KMS-11 (cell line): ENCODE measurements around the gene GGPS1.

Experiments used
- H2AFZ ChIP-seq: fragments of 200-600 bp; sonication (generic); 2 replicates; pipeline ENCODE4 v1.6.1; 2016; ENCODE audit warnings: antibody characterized with exemption, mixed run types, low read depth
- H3K27ac ChIP-seq: fragments of 200-600 bp; sonication (generic); 2 replicates; pipeline ENCODE4 v1.6.1; 2016; ENCODE audit warnings: mild to moderate bottlenecking, mixed run types
- H3K27me3 ChIP-seq: fragments of 200-600 bp; sonication (generic); 2 replicates; pipeline ENCODE4 v1.6.1; 2017; ENCODE audit warnings: mild to moderate bottlenecking, low read depth, mixed run types, moderate library complexity; ENCODE audit not compliant: insufficient read depth
- H3K36me3 ChIP-seq: fragments of 200-600 bp; sonication (generic); 2 replicates; pipeline ENCODE4 v1.6.1; 2017; ENCODE audit warnings: mild to moderate bottlenecking, mixed run types; ENCODE audit not compliant: insufficient read depth
- H3K4me1 ChIP-seq: fragments of 200-600 bp; sonication (generic); 2 replicates; pipeline ENCODE4 v1.6.1; 2016; ENCODE audit warnings: mild to moderate bottlenecking, low read depth, mixed run types; ENCODE audit not compliant: poor library complexity, severe bottlenecking
- H3K4me2 ChIP-seq: fragments of 200-600 bp; sonication (generic); 2 replicates; pipeline ENCODE4 v1.7.0; 2016; ENCODE audit warnings: mild to moderate bottlenecking, mixed run types
- H3K4me3 ChIP-seq: fragments of 200-600 bp; sonication (generic); IDR thresholded peaks from 2 replicates; pipeline ENCODE4 v1.6.1; 2017; ENCODE audit warnings: low read depth, low read length, mixed read lengths; ENCODE audit not compliant: insufficient read depth
- H3K79me2 ChIP-seq: fragments of 200-600 bp; sonication (generic); 2 replicates; pipeline ENCODE4 v1.6.1; 2016; ENCODE audit warnings: low read depth, mixed run types; ENCODE audit not compliant: insufficient read depth
- H3K9ac ChIP-seq: fragments of 200-600 bp; sonication (generic); 2 replicates; pipeline ENCODE4 v1.6.1; 2016; ENCODE audit warnings: mild to moderate bottlenecking, mixed run types
- H4K20me1 ChIP-seq: fragments of 200-600 bp; sonication (generic); 2 replicates; pipeline ENCODE4 v1.6.1; 2016; ENCODE audit warnings: mild to moderate bottlenecking, mixed run types; ENCODE audit not compliant: insufficient read depth
- CTCF ChIP-seq: fragments of 200-600 bp; sonication (generic); conservative IDR thresholded peaks from 2 replicates; pipeline ENCODE4 v1.6.1; 2017; ENCODE audit warnings: low read depth, mild to moderate bottlenecking, antibody characterized with exemption, low read length, moderate library complexity, mixed read lengths

Gene GGPS1

GRCh38 chr1:235284231-235284769 lies 44.1 kb upstream of the GGPS1 start:
- no peak overlapping the region for H3K9ac ChIP-seq
- no peaks in the 10 kb centered on the region for H3K27me3 ChIP-seq
- peaks cover 8% of the 10 kb centered on the region for H3K4me1 ChIP-seq
- H3K4me2 ChIP-seq, result no peak overlapping the region
- H3K79me2 ChIP-seq, result peaks cover 96% of the 10 kb centered on the region
- no peaks in the 10 kb centered on the region for H3K36me3 ChIP-seq
- H2AFZ ChIP-seq, result no peak overlapping the region
- H4K20me1 ChIP-seq, result peaks cover 1% of the 10 kb centered on the region; the same call in 1 of the 2 replicates
- no peak overlapping the region for H3K4me3 ChIP-seq
- H3K27ac ChIP-seq, result no peak overlapping the region
- TF ChIP-seq CTCF, result no peak

DNA sequence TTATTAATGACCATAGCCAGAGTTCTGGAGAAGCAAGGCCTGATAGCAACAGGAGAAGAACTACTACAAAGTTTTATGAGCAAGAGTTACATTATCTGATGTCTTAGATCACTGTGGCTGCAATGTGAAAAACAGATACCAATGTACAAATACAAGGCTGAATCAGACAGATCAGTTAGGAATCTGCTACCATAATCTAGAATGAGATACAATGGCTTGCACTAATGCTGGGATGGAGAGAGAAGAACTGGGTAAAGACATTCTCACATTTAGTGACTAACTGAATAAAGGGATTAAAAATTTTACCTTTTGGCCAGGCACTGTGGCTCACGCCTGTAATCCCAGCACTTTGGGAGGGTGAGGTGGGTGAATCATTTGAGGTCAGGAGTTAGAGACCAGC lies 41.7 kb upstream of the GGPS1 start:
- Histone ChIP-seq H3K4me3 (no peak overlapping the region), H3K4me1 (peaks cover 19% of the 10 kb centered on the region), H3K79me2 (peaks cover 94% of the 10 kb centered on the region), H4K20me1 (peaks cover 20% of the 10 kb centered on the region), H3K9ac (no peak overlapping the region), H2AFZ (no peak overlapping the region), H3K27me3 (no peaks in the 10 kb centered on the region), H3K27ac (no peak overlapping the region), H3K4me2 (no peak overlapping the region), H3K36me3 (no peaks in the 10 kb centered on the region)
- no peak for TF ChIP-seq CTCF

DNA sequence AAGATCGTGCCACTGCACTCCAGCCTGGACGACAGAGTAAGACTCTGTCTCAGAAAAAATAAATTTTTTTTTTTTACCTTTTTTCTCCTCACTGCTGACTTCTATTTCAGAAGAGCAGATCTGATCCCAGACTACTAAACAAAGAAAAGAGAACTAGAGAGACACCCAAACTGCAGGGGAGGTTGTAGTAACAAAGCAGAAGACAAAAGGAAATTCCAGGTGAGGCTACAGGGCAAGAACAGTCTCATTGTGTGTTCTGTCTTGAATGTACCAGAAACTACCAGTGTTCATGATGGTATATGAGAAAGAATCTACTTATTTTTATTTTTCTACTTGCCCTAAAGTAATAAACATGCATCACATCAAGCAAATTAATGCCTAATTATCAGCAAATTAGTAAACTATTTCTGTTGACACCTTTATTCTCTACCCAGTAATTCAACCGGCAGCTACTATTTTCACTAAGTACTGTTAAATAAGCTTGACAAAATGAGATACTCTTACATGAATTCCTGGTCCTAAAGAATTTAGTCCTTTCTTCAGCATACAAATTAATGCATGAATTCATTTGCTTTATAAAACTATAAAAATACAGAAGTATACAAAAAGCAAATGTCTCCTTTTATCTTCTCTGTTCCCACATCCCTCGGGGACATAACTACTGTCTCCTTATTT lies 41.0 kb upstream of the GGPS1 start:
- Histone ChIP-seq H3K36me3 (no peaks in the 10 kb centered on the region), H3K9ac (no peak overlapping the region), H3K27me3 (no peaks in the 10 kb centered on the region), H3K4me3 (no peak overlapping the region), H3K79me2 (peaks cover 94% of the 10 kb centered on the region), H3K4me1 (peaks cover 26% of the 10 kb centered on the region), H3K27ac (no peak overlapping the region), H3K4me2 (no peak overlapping the region), H2AFZ (no peak overlapping the region), H4K20me1 (peaks cover 23% of the 10 kb centered on the region)
- TF ChIP-seq CTCF, result no peak

GRCh38 chr1:235289859-235290739 lies 38.3 kb upstream of the GGPS1 start:
- Histone ChIP-seq H3K4me1 (peaks cover 39% of the 10 kb centered on the region), H3K27ac (no peak overlapping the region), H3K9ac (no peak overlapping the region), H2AFZ (no peak overlapping the region), H3K27me3 (no peaks in the 10 kb centered on the region), H3K36me3 (no peaks in the 10 kb centered on the region), H3K4me2 (no peak overlapping the region), H4K20me1 (peaks cover 35% of the 10 kb centered on the region), H3K4me3 (no peak overlapping the region), H3K79me2 (peaks cover 89% of the 10 kb centered on the region)
- TF ChIP-seq CTCF, result no peak
